B cell (primary cell): ENCODE data around the gene AMT. TPM values are rescaled to one million over a fixed set of nuclear protein-coding genes. Genes with fewer than 3 reads are reported as not detected.
A peak's percentile ranks its signal among the peaks of the same experiment; 100 is the strongest.

ENCODE experiments used
- ATAC-seq: fragments of 200-7000 bp; cut with Tn5 transposase; one replicate; pipeline ENCODE4 v1.10.0; 2021; ENCODE audit warnings: low read depth, mild to moderate bottlenecking, moderate number of reproducible peaks, moderate library complexity
- CTCF ChIA-PET: fragments of 350-600 bp; sonication (Branson Sonifier 250); formaldehyde crosslinking; loops from one replicate; lab custom pipeline; 2021; ENCODE audit warnings: antibody characterized with exemption, inconsistent platforms; lab: Charles Lee
- POLR2A ChIA-PET: fragments of 350-600 bp; sonication (Branson Sonifier 250); formaldehyde crosslinking; loops from one replicate; lab custom pipeline; 2021; ENCODE audit warnings: antibody characterized with exemption; lab: Charles Lee
- DNase-seq: peaks from one replicate; pipeline ENCODE4 v3.0.0; 2013
- H2AFZ ChIP-seq: 2 replicates; pipeline ENCODE4 v1.6.1; 2012; ENCODE audit warnings: mild to moderate bottlenecking, low read depth, low read length; ENCODE audit not compliant: insufficient read depth, poor library complexity, severe bottlenecking
- H3K27ac ChIP-seq, 2 donors: 1 replicate in 1 of 2; 2 replicates in 1 of 2; pipeline ENCODE4 v1.5.1; 2012 to 2013; ENCODE audit warnings: low read length in 2 of 2, mild to moderate bottlenecking in 2 of 2, moderate library complexity in 1 of 2
- H3K27me3 ChIP-seq, 4 experiments: fragments of 200-600 bp in 1 of 4; sonication (generic) in 1 of 4; replicated peaks in 1 of 4; 1 replicate in 2 of 4; 2 replicates in 2 of 4; pipeline versions ENCODE4 v1.6.1 to v1.7.0; 2013 to 2016; ENCODE audit warnings: low read length in 3 of 4, mild to moderate bottlenecking in 2 of 4, mixed read lengths in 1 of 4, moderate library complexity in 1 of 4; ENCODE audit not compliant: insufficient read depth in 4 of 4, control insufficient read depth in 3 of 4; ENCODE audit errors: control extremely low read depth in 1 of 4
- H3K36me3 ChIP-seq, 2 experiments: replicated peaks in 1 of 2; 1 replicate in 1 of 2; 2 replicates in 1 of 2; pipeline versions ENCODE4 v1.6.1 to v1.7.1; 2013; ENCODE audit warnings: low read length in 1 of 2; ENCODE audit not compliant: insufficient read depth in 2 of 2, control insufficient read depth in 1 of 2; ENCODE audit errors: control extremely low read depth in 1 of 2, extremely low read depth in 1 of 2
- H3K4me1 ChIP-seq, 2 donors: fragments of 200-600 bp in 1 of 2; sonication (generic) in 1 of 2; 1 replicate in 1 of 2; 2 replicates in 1 of 2; pipeline versions ENCODE4 v1.5.1 to v1.6.1; 2013 to 2017; ENCODE audit warnings: low read length in 2 of 2; ENCODE audit not compliant: control insufficient read depth in 2 of 2, insufficient read depth in 2 of 2
- H3K4me2 ChIP-seq: replicated peaks from 2 replicates; pipeline ENCODE3; 2012; ENCODE audit warnings: mild to moderate bottlenecking, low read depth, low read length; ENCODE audit not compliant: poor library complexity, severe bottlenecking
- H3K4me3 ChIP-seq, 5 experiments: fragments of 200-600 bp in 1 of 5; sonication (generic) in 1 of 5; 1 replicate in 3 of 5; 2 replicates in 2 of 5; pipeline versions ENCODE4 v1.5.1 to v1.7.0; 2011 to 2016; ENCODE audit warnings: low read length in 4 of 5, mild to moderate bottlenecking in 4 of 5, low read depth in 2 of 5, control low read depth in 1 of 5, moderate library complexity in 1 of 5; ENCODE audit not compliant: insufficient read depth in 1 of 5; ENCODE audit errors: control extremely low read depth in 1 of 5, extremely low read depth in 1 of 5
- H3K79me2 ChIP-seq: fragments of 200-600 bp; sonication (generic); one replicate; pipeline ENCODE4 v1.6.0; 2016; ENCODE audit warnings: low read length; ENCODE audit not compliant: control insufficient read depth, insufficient read depth
- H3K9ac ChIP-seq: fragments of 200-600 bp; sonication (generic); 2 replicates; pipeline ENCODE4 v1.6.1; 2017; ENCODE audit warnings: mild to moderate bottlenecking, low read length, moderate library complexity
- H3K9me3 ChIP-seq, 3 donors: one replicate each; pipeline versions ENCODE4 v1.6.1 to v1.7.1; 2013; ENCODE audit warnings: low read length in 2 of 3; ENCODE audit not compliant: control insufficient read depth in 2 of 3, insufficient read depth in 1 of 3; ENCODE audit errors: control extremely low read depth in 1 of 3
- H4K20me1 ChIP-seq: 2 replicates; pipeline ENCODE4 v1.6.0; 2012; ENCODE audit warnings: mild to moderate bottlenecking, low read length; ENCODE audit not compliant: insufficient read depth, control insufficient read depth, poor library complexity, severe bottlenecking
- H3K27ac Mint-ChIP-seq: one replicate; pipeline ENCODE4 v1.8.0; 2021; ENCODE audit warnings: mixed read lengths
- H3K27me3 Mint-ChIP-seq: one replicate; pipeline ENCODE4 v1.8.0; 2021; ENCODE audit warnings: mixed read lengths
- H3K4me1 Mint-ChIP-seq: one replicate; pipeline ENCODE4 v1.8.0; 2021; ENCODE audit warnings: mixed read lengths
- H3K4me3 Mint-ChIP-seq: one replicate; pipeline ENCODE4 v1.8.0; 2021; ENCODE audit warnings: mixed read lengths
- H3K9me3 Mint-ChIP-seq: one replicate; pipeline ENCODE4 v1.8.0; 2022; ENCODE audit warnings: mixed read lengths; ENCODE audit not compliant: insufficient read depth
- CTCF ChIP-seq: fragments of 200-600 bp; IDR thresholded peaks from one replicate; pipeline ENCODE4 v1.8.0; 2022; ENCODE audit warnings: antibody characterized with exemption, mild to moderate bottlenecking
- EZH2 ChIP-seq: IDR thresholded peaks from 2 replicates; pipeline ENCODE4 v1.6.1; 2012; ENCODE audit warnings: borderline replicate concordance, low read depth, mild to moderate bottlenecking, moderate library complexity, low read length; ENCODE audit not compliant: insufficient read depth, poor library complexity, severe bottlenecking
- WGBS: methylation state at CpG from one replicate; pipeline ENCODE4 v1.1.5; 2013; ENCODE audit warnings: missing lambda C conversion rate; ENCODE audit not compliant: insufficient coverage; 5-methylcytosine and 5-hydroxymethylcytosine counted together
- intact Hi-C: fragments of 100-400 bp; cut with micrococcal nuclease; formaldehyde crosslinking; loops from one replicate; pipeline ENCODE4 v1.10.0; 2022
- polyA plus RNA-seq: library from polyadenylated mRNA; depleted of rRNA; stranded (reverse); fragments of >200 nt; gene quantifications from 2 replicates; pipeline ENCODE4 v1.2.3, GENCODE V29; 2012
- total RNA-seq, 2 donors: library from RNA; stranded (reverse); fragments of 120-200 nt in 1 of 2; gene quantifications; 1 replicate in 1 of 2; 2 replicates in 1 of 2; pipeline versions ENCODE4 v1.2.3 to v1.2.4, GENCODE V29; 2013 to 2022

AMT gene
- total and polyA plus RNA-seq, 2 donors (not counting 1 experiment from before 2014, with no cell fraction given), result 14.0 to 44.0 TPM

GRCh38 chr3:49385617-49386016, 36.7 kb downstream of the AMT start:
- Histone ChIP-seq H3K79me2 (peaks cover 98% of the 10 kb centered on the region), H3K27ac (peak overlapping the region in 1 of 2 donors; percentile 28), H3K4me1 (peaks cover 33 to 40% of the 10 kb centered on the region in 2 donors), H3K27me3 (no peaks in the 10 kb centered on the region), H3K4me3 (no peak overlapping the region), H3K9me3 (no peaks in the 10 kb centered on the region), H3K4me2 (peak overlapping the region; percentile 33), H2AFZ (no peak overlapping the region), H3K9ac (no peak overlapping the region), H4K20me1 (peaks cover 97% of the 10 kb centered on the region), H3K36me3 (peaks cover 4 to 12% of the 10 kb centered on the region in 2 experiments)
- POLR2A ChIA-PET, result no interaction called here
- no peak for DNase-seq
- intact Hi-C loops, result no loop called here
- TF ChIP-seq EZH2, result no peak
- TF ChIP-seq CTCF, result no peak
- Mint-ChIP-seq H3K27me3 (no peaks in the 10 kb centered on the region), H3K27ac (no peak overlapping the region), H3K9me3 (no peaks in the 10 kb centered on the region), H3K4me1 (peaks cover 49% of the 10 kb centered on the region), H3K4me3 (peak overlapping the region; percentile 29)
- WGBS, result no CpG with 5 or more reads among the region's 1 CpG
- CTCF ChIA-PET, result interaction anchor here (0.7 to 1.1 kb wide), 2 partner anchors 16 to 24 kb away, joined by 3 read pairs; no protein-coding TSS in a partner anchor
- no peak for ATAC-seq

- Histone ChIP-seq H4K20me1 (peaks cover 97% of the 10 kb centered on the region), H3K9me3 (peaks cover 0 to 3% (median 0%) of the 10 kb centered on the region in 3 donors), H3K9ac (no peak overlapping the region), H3K4me2 (no peak overlapping the region), H2AFZ (no peak overlapping the region), H3K27ac (no peak overlapping the region), H3K27me3 (no peaks in the 10 kb centered on the region), H3K36me3 (peaks cover 2 to 7% of the 10 kb centered on the region in 2 experiments), H3K4me1 (peaks cover 37% of the 10 kb centered on the region in 2 donors), H3K4me3 (no peak overlapping the region), H3K79me2 (peaks cover 97% of the 10 kb centered on the region)
- intact Hi-C loops, result no loop called here
- POLR2A ChIA-PET, result interaction anchor here (0.6 to 0.7 kb wide), 2 partner anchors 66 to 117 kb away, joined by 3 to 5 read pairs; no protein-coding TSS in a partner anchor
- Mint-ChIP-seq H3K4me1 (peaks cover 52% of the 10 kb centered on the region), H3K4me3 (no peak overlapping the region), H3K27ac (no peak overlapping the region), H3K9me3 (no peaks in the 10 kb centered on the region), H3K27me3 (no peaks in the 10 kb centered on the region)
- ATAC-seq (no peak), DNase-seq (no peak)
- TF ChIP-seq CTCF, result no peak
- TF ChIP-seq EZH2, result no peak
- CTCF ChIA-PET, result no interaction called here
- WGBS, result 91% methylated on average over 3 of the region's 5 CpGs
Measured at GRCh38 chr3:49383387-49383786, 38.9 kb downstream of the AMT start.
